Brain microvascular endothelial cell (primary cell): Measurements from ENCODE around the gene P2RY1.
"Not testable (repeated sequence)": the region's sequence is repeated elsewhere in the genome, so short reads cannot be mapped to it uniquely, and the experiment has no call there.

Experiments
- DNase-seq: peaks from one replicate; pipeline ENCODE4 v3.0.0-alpha.2; 2020
- H3K27ac ChIP-seq: fragments of 250-450 bp; sonication (Bioruptor Pico); 2 replicates; pipeline ENCODE4 v1.5.1; 2020; ENCODE audit warnings: mild to moderate bottlenecking, moderate library complexity
- H3K27me3 ChIP-seq: fragments of 250-450 bp; sonication (Bioruptor Pico); replicated peaks from 2 replicates; pipeline ENCODE4 v1.5.1; 2020; ENCODE audit warnings: mild to moderate bottlenecking
- H3K36me3 ChIP-seq: fragments of 250-450 bp; sonication (Bioruptor Pico); replicated peaks from 2 replicates; pipeline ENCODE4 v1.5.1; 2020; ENCODE audit warnings: mild to moderate bottlenecking
- H3K4me3 ChIP-seq: 2 replicates; pipeline ENCODE4 v1.5.1; 2011; ENCODE audit warnings: low read depth, mild to moderate bottlenecking, control low read depth, low read length, moderate library complexity
- in situ Hi-C: cut with HindIII; loops from 2 replicates; pipeline ENCODE4 v1.10.0; 2017; ENCODE audit warnings: low sequenced_read_pairs, low pct_ligation_motif_present
- TF ChIP-seq, protein P1 (sequence below): IDR thresholded peaks from 2 replicates; pipeline ENCODE4 v1.5.1; 2011; ENCODE audit warnings: low read depth, mild to moderate bottlenecking, moderate library complexity, low read length, control low read depth, inconsistent platforms; ENCODE audit errors: missing control alignments

Gene P2RY1

DNA sequence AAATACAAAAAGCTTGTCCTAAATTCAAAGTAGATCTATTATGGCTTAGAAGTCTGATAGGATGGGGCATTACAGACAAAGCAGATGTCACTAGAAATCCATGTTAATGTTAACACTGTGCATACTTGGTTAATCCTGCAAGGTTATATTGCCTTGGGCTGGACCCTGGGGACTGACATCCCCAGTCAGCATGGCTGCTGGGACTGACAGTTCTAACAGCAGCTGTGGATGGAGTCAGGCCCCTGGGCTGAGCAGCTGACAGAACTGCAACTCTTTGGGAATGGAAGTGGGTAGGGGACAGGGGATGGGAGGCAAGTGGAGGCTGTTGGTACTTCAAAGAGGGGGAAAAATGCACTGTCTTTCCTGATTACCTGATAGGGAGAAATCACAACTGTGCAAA, 7.5 kb downstream of the P2RY1 start:
- H3K4me3 ChIP-seq = no peak overlapping the region
- peaks cover 2% of the 10 kb centered on the region for H3K27me3 ChIP-seq
- no peak for DNase-seq
- TF ChIP-seq, protein P1, sequence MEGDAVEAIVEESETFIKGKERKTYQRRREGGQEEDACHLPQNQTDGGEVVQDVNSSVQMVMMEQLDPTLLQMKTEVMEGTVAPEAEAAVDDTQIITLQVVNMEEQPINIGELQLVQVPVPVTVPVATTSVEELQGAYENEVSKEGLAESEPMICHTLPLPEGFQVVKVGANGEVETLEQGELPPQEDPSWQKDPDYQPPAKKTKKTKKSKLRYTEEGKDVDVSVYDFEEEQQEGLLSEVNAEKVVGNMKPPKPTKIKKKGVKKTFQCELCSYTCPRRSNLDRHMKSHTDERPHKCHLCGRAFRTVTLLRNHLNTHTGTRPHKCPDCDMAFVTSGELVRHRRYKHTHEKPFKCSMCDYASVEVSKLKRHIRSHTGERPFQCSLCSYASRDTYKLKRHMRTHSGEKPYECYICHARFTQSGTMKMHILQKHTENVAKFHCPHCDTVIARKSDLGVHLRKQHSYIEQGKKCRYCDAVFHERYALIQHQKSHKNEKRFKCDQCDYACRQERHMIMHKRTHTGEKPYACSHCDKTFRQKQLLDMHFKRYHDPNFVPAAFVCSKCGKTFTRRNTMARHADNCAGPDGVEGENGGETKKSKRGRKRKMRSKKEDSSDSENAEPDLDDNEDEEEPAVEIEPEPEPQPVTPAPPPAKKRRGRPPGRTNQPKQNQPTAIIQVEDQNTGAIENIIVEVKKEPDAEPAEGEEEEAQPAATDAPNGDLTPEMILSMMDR = no peak
- H3K27ac ChIP-seq = no peak overlapping the region
- in situ Hi-C loops = no loop called here
- H3K36me3 ChIP-seq = no peaks in the 10 kb centered on the region

DNA sequence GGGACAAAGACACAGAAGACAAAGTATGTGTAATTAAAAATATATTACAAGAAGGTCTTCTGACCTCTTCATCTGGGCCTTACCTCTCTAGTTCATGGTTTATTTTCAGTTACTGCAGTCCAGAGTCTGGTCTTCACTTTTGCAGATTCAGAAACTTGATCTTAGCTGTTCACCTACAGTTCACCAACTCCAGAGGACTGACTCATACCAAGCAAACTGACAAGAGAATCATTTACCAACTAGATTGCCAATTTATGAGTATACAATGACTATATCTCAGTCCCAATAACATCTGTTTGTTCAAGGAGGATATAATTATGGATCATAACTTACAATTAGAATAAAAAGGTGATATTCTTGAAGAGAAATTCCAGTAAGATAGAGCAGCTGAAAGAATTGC, 9.0 kb downstream of the P2RY1 start:
- no peak overlapping the region for H3K4me3 ChIP-seq
- H3K36me3 ChIP-seq = no peaks in the 10 kb centered on the region
- TF ChIP-seq, protein P1 = no peak
- H3K27ac ChIP-seq = no peak overlapping the region
- DNase-seq = no peak
- in situ Hi-C loops = no loop called here
- H3K27me3 ChIP-seq = no peaks in the 10 kb centered on the region

DNA sequence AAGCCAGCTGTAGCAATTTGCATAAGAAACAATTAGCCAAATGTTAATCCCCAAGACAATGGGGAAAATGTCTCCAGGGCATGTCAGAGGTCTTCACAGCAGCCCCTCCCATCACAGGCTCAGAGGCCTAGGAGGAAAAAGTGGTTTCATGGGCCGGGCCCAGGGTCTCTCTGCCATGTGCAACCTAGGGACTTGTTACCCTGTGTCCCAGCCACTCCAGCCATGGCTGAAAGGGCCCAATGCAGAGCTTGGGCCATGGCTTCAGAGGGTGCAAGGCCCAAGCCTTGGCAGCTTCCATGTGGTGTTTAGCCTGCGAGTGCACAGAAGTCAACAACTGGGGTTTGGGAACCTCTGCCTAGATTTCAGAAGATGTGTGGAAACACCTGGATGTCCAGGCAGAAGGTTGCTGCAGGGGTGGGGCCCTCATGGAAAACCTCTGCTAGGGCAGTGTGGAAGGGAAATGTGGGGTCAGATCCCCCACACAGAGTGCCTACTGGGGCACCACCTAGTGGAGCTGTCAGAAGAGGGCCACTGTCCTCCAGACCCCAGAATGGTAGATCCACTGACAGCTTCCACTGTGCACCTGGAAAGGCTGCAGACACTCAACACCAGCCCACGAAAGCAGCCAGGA, 11.8 kb downstream of the P2RY1 start:
- H3K36me3 ChIP-seq, DNase-seq, H3K27me3 ChIP-seq, H3K27ac ChIP-seq, H3K4me3 ChIP-seq, in situ Hi-C loops: not testable (repeated sequence)

DNA sequence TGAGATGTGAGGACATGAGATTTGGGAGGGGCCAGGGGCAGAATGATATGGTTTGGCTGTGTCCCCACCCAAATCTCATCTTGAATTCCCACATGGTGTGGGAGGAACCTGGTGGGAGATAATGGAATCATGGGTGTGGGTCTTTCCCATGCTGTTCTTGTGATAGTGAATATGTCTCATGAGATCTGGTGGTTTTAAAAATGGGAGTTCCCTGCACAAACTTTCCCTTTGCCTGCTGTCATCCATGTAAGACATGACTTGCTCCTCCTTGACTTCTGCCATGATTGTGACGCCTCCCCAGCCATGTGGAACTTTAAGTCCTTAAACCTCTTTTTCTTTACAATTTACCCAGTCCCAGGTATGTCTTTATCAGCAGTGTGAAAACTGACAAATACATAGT, 12.7 kb downstream of the P2RY1 start:
- H3K27me3 ChIP-seq, in situ Hi-C loops, DNase-seq: not testable (repeated sequence)

DNA sequence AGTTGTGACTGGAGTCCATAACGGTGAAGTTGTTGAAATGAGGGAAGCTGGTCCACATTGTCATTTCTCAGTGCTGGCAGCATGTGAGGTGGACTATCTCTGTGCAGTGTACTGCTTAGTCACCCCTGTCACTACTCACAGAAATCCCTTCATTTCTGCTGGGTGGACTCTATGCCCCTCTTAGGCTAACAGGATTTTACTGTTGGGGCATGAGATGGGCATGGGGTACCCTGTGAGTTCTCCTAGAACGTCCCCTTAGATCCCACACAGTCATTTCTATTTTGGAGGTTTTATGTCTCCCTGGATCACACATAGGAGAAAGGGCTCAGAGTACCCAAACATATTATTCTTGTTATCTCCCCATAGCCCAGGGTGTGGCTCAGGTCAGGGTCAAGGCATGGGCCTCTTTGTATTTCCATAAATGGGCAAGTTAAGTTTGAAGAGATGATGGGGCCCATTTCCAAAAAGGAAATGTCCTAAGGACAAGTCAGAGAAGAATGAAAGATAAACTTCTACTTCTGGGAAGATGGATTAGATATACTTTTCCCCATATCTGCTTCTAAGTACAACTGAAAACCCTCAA, 15.2 kb downstream of the P2RY1 start:
- Histone ChIP-seq H3K36me3 (no peaks in the 10 kb centered on the region), H3K4me3 (no peak overlapping the region), H3K27ac (no peak overlapping the region), H3K27me3 (no peaks in the 10 kb centered on the region)
- no peak for DNase-seq
- TF ChIP-seq, protein P1 = no peak
- in situ Hi-C loops = no loop called here

More for the DNA sequence above, 12.7 kb downstream of the P2RY1 start:
- not testable (repeated sequence) for H3K36me3 ChIP-seq, H3K4me3 ChIP-seq, H3K27ac ChIP-seq

DNA sequence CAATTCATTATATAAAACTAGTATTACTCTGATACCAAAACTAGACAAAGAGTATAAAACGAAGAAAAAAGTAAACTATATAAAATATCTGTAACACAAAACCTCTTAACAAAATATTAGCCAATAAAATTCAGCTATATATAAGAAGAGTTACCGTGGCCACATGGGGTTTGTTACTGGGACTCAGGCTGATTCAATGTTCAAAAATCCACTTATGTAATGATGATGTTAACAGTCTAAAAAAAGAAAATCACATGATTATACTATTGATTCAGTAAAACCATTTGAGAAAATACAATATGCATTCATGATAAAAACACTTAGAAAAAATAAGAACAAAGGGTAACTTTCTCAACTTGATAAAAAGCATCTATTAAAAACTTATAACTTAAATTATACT, 18.3 kb downstream of the P2RY1 start:
- in situ Hi-C loops = no loop called here
- no peaks in the 10 kb centered on the region for H3K36me3 ChIP-seq
- H3K27me3 ChIP-seq = no peaks in the 10 kb centered on the region
- no peak overlapping the region for H3K4me3 ChIP-seq
- TF ChIP-seq, protein P1 = no peak
- peak; percentile 25 for DNase-seq
- peak overlapping the region; percentile 59 for H3K27ac ChIP-seq

DNA sequence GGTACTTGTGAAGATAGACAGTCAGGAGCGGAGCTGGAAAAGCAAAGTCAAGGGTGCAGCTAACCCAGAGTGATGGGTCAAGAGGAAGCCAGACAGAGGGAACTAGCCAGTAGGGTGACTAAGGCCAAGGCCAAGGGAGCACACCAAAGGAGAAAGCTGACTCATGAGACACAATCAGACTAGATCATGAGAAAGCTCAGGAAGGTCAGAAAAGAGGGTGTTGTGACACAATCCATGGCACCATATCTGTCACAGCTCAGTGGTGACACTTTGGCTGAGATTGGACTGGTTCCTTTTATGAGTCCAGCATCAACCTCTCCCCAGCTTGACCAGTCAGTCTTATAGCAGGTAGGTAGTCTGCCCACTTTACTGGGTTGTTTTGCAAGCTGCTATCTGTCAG, 22.2 kb downstream of the P2RY1 start:
- peak; percentile 2 for DNase-seq
- in situ Hi-C loops = no loop called here
- H3K4me3 ChIP-seq = no peak overlapping the region
- no peak overlapping the region for H3K27ac ChIP-seq
- no peaks in the 10 kb centered on the region for H3K27me3 ChIP-seq
- no peaks in the 10 kb centered on the region for H3K36me3 ChIP-seq
- TF ChIP-seq, protein P1 = no peak
